Spinal cord (tissue), 10 donors: ENCODE results near the gene GNPAT. TPM values are rescaled to one million over a fixed set of nuclear protein-coding genes. Genes with fewer than 3 reads are reported as not detected.

Experiments
- DNase-seq, 6 donors: peaks; one replicate each; pipeline versions ENCODE4 v3.0.0 to v3.0.0-alpha.2; 2013 to 2015; ENCODE audit warnings: low spot score in 6 of 6, low read depth in 4 of 6
- H3K27ac ChIP-seq: one replicate; pipeline ENCODE4 v1.5.1; 2013; ENCODE audit warnings: low read depth, low read length, control low read depth
- H3K27me3 ChIP-seq: one replicate; pipeline ENCODE4 v1.6.1; 2013; ENCODE audit warnings: low read length; ENCODE audit not compliant: control insufficient read depth, insufficient read depth
- H3K36me3 ChIP-seq: one replicate; pipeline ENCODE4 v1.6.1; 2013; ENCODE audit warnings: low read length; ENCODE audit not compliant: control insufficient read depth, insufficient read depth
- H3K4me1 ChIP-seq: one replicate; pipeline ENCODE4 v1.6.1; 2013; ENCODE audit warnings: low read length; ENCODE audit not compliant: control insufficient read depth, insufficient read depth
- H3K4me3 ChIP-seq: one replicate; pipeline ENCODE4 v1.5.1; 2013; ENCODE audit warnings: low read depth, low read length, control low read depth
- H3K9me3 ChIP-seq: one replicate; pipeline ENCODE4 v1.6.1; 2013; ENCODE audit warnings: low read length; ENCODE audit not compliant: control insufficient read depth, insufficient read depth
- WGBS: methylation state at CpG from one replicate; pipeline ENCODE4 v1.1.5; 2013; ENCODE audit warnings: missing lambda C conversion rate; ENCODE audit not compliant: insufficient coverage; 5-methylcytosine and 5-hydroxymethylcytosine counted together
- polyA plus RNA-seq, 2 donors: library from polyadenylated mRNA; unstranded; fragments of 120-200 nt; gene quantifications; one replicate each; pipeline ENCODE4 v1.2.1, GENCODE V29; 2013; ENCODE audit not compliant: insufficient read length in 2 of 2
- total RNA-seq, 2 donors: library from RNA; depleted of rRNA in 1 of 2; stranded (reverse); fragments of 120-200 nt in 1 of 2; fragments of >200 nt in 1 of 2; gene quantifications; one replicate each; pipeline versions ENCODE4 v1.2.3 to v1.2.4, GENCODE V29; 2013 to 2014
- donor health status: healthy.

GNPAT gene
- total and polyA plus RNA-seq, 4 donors = 51.4 to 66.4 (median 63.1) TPM

- no peak overlapping the region for H3K4me3 ChIP-seq
- H3K27me3 ChIP-seq = no peaks in the 10 kb centered on the region
- no peak for DNase-seq
- no peaks in the 10 kb centered on the region for H3K4me1 ChIP-seq
- H3K9me3 ChIP-seq = no peaks in the 10 kb centered on the region
- WGBS = 98% methylated on average over 5 of the region's 10 CpGs
- H3K27ac ChIP-seq = no peak overlapping the region
- peaks cover 54% of the 10 kb centered on the region for H3K36me3 ChIP-seq
These were observed 21.3 kb upstream of the GNPAT start for GRCh38 chr1:231219422-231220401.

DNA sequence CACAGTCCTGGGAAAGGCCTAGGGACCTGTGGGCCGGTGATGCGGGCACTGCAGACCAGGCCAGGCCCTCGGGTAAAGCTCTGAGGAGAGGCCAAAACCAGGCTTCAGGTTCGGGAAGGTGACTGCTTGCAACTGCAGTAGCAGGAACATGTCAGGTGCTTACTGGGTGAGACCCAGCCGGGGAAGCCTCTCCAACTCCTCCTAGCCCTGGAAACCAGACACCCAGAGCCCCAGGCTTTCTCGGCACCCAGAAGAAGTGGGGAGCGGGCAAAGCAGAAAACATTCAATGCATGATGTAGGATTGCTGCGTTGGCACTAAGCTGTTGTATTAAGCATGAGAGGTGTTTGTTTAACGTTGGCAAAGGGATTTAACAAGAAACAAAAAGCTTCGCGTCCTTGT is 20.2 kb upstream of the GNPAT start:
- Histone ChIP-seq H3K36me3 (peaks cover 49% of the 10 kb centered on the region), H3K27me3 (no peaks in the 10 kb centered on the region), H3K27ac (no peak overlapping the region), H3K4me1 (no peaks in the 10 kb centered on the region), H3K9me3 (no peaks in the 10 kb centered on the region), H3K4me3 (no peak overlapping the region)
- 83% methylated on average over 5 of the region's 11 CpGs for WGBS
- no peak for DNase-seq

DNA sequence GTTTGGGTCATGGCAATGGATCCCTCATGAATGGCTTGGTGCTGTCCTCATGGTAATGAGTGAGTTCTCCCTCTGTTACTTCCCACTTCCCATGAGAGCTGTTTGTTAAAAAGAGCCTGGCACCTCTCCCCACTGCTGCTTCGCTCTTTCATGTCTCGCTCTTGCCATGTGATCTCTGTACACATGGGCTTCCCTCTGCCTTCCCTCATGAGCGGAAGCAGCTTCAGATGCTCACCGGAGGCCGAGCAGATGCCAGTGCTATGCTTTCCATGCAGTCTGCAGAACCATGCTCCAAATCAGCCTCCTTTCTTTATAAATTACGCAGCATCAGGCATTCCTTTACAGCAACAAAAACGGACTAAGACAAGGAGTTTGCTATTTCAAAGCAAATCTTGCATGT is 14.9 kb upstream of the GNPAT start:
- Histone ChIP-seq H3K4me3 (no peak overlapping the region), H3K9me3 (no peaks in the 10 kb centered on the region), H3K36me3 (peaks cover 32% of the 10 kb centered on the region), H3K4me1 (no peaks in the 10 kb centered on the region), H3K27ac (no peak overlapping the region), H3K27me3 (no peaks in the 10 kb centered on the region)
- DNase-seq = peak in 1 of 6 donors; percentile 43
- 80% methylated on average over 6 of the region's 7 CpGs for WGBS

GRCh38 chr1:231231511-231231910 is 9.5 kb upstream of the GNPAT start:
- no peak for DNase-seq
- H3K9me3 ChIP-seq = no peaks in the 10 kb centered on the region
- H3K27ac ChIP-seq = no peak overlapping the region
- H3K4me1 ChIP-seq = no peaks in the 10 kb centered on the region
- no peaks in the 10 kb centered on the region for H3K27me3 ChIP-seq
- no peak overlapping the region for H3K4me3 ChIP-seq
- 83% methylated on average over 8 of the region's 10 CpGs for WGBS
- peaks cover 7% of the 10 kb centered on the region for H3K36me3 ChIP-seq

DNA sequence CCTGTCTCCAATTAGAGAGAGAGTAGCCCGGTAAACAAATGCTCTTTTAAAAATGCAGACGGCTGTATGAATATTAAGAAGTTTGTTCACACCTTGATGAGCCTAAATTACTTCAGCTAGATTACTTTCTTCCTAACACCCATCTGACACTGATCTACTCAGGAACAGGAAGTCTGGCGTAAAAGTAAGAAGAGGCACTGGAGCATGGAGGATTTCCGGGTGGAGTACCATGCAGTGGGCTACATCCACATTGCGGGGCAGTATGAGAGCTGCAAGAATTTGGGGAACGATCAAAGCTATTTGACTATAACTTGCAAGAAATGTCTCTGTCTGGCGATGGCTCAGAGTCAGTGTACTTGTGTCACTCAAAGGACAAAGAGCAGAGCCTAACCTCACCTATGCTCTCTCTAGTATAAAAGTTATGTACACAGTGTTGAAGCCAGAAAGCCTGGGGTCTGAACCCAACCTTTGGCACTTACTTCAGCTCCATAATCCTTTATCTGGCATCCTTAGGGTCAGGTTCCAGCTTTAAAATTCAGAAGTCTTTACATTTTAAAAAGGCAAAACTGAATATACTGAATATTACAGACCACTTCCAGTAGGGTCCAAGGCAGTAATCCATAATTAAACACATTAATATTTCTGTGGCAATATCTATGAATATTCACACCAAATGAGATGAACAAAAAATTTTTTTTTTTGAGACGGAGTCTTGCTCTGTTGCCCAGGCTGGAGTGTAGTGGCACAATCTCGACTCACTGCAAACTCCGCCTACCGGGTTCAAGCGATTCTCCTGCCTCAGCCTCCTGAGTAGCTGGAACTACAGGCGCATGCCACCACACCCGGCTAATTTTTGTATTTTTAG is 7.9 kb upstream of the GNPAT start:
- Histone ChIP-seq H3K36me3 (peaks cover 2% of the 10 kb centered on the region), H3K27me3 (no peaks in the 10 kb centered on the region), H3K9me3 (no peaks in the 10 kb centered on the region), H3K27ac (no peak overlapping the region), H3K4me3 (no peak overlapping the region), H3K4me1 (no peaks in the 10 kb centered on the region)
- no peak for DNase-seq
- WGBS = 99% methylated on average over 12 of the region's 14 CpGs

GRCh38 chr1:231233735-231234417 is 7.1 kb upstream of the GNPAT start:
- H3K36me3 ChIP-seq = peaks cover 2% of the 10 kb centered on the region
- no peaks in the 10 kb centered on the region for H3K27me3 ChIP-seq
- no peaks in the 10 kb centered on the region for H3K9me3 ChIP-seq
- H3K27ac ChIP-seq = no peak overlapping the region
- no peak for DNase-seq
- 50% methylated on average over 2 of the region's 8 CpGs for WGBS
- no peaks in the 10 kb centered on the region for H3K4me1 ChIP-seq
- H3K4me3 ChIP-seq = no peak overlapping the region

DNA sequence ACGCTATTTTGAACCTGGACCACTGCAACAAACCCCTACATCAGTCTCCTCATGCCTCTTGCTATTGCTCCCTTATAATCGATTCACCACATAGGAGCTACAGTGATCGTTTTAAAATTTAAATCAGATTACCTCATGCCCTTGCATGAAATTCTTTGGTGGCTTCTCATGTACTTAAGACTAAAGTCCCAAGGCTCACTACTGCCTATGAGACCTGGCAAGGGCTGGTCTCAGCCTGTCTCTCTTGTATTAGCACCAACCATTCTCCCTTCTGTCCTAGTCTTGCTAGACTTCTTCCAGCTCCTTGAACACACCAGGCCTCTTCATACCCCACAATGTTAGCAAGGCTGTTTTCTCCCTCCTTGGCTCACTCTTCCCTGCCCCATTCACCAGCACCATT is 6.5 kb upstream of the GNPAT start:
- H3K4me1 ChIP-seq = no peaks in the 10 kb centered on the region
- H3K27me3 ChIP-seq = no peaks in the 10 kb centered on the region
- no peaks in the 10 kb centered on the region for H3K9me3 ChIP-seq
- no peak overlapping the region for H3K4me3 ChIP-seq
- 94% methylated on average over 3 of the region's 3 CpGs for WGBS
- H3K36me3 ChIP-seq = peaks cover 2% of the 10 kb centered on the region
- DNase-seq = no peak
- no peak overlapping the region for H3K27ac ChIP-seq

DNA sequence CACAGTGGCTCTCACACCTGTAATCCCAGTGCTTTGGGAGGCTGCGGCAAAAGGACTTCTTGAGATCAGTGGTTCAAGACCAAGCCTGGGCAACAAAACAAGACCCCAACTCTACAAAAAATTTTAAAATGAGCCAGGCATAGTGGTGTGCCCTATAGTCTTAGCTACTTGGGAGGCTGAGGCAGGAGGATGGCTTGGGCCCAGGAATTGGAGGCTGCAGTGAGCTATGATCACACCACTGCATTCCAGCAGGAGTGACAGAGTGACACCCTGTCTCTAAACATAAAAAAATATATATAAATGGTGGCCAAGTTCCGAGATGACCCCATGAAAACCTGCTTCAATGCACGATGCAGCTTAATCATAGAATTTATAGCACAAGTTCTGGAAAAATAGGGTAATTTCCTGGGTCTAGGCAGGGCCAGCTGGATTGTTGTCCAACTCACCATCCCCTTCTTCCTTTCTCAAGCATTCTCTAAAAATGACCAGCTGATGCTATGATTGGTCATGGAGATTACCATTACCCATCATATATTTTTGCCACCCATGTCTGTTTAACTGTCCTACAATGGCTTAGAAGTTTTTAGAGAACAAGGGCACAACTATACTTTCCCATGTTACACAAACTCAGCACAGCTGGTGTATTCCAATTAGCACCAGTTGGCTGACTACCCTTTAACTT is 5.3 kb upstream of the GNPAT start:
- no peak for DNase-seq
- Histone ChIP-seq H3K4me3 (no peak overlapping the region), H3K27me3 (no peaks in the 10 kb centered on the region), H3K9me3 (no peaks in the 10 kb centered on the region), H3K36me3 (peaks cover 2% of the 10 kb centered on the region), H3K27ac (no peak overlapping the region), H3K4me1 (peaks cover 5% of the 10 kb centered on the region)
- 100% methylated on average over 1 of the region's 3 CpGs for WGBS

DNA sequence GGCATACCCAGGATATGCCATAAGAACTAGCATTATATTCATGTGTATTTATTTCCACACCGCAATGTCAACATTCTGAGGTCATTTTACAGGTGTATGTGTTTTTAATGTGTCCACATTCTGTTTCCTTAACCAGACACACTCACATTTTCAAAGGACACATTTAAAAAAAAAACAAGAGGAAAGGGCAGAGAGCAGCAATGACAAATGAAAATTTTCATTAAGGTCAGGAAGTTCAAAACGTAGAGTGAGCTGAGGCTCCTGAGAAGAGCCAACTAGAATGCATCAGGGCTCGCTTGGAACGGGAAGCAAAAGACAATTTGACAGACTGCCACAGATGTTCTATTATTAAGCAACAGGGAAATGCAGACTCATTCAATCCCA is 4.8 kb upstream of the GNPAT start:
- WGBS = 86% methylated on average over 1 of the region's 4 CpGs
- DNase-seq = no peak

More for the DNA sequence above, 4.8 kb upstream of the GNPAT start:
- no peaks in the 10 kb centered on the region for H3K27me3 ChIP-seq
- H3K36me3 ChIP-seq = peaks cover 2% of the 10 kb centered on the region
- no peak overlapping the region for H3K4me3 ChIP-seq
- H3K4me1 ChIP-seq = peaks cover 5% of the 10 kb centered on the region
- H3K9me3 ChIP-seq = no peaks in the 10 kb centered on the region
- H3K27ac ChIP-seq = no peak overlapping the region
